ENCODE measurements around the gene PHACTR3. TPM values are rescaled to one million over a fixed set of nuclear protein-coding genes. Genes with fewer than 3 reads are reported as not detected.

The PHACTR3 gene
- total RNA-seq, 1 donor from 2014 or later, result not detected

- no peak overlapping the region for H3K27ac Mint-ChIP-seq (ENCODE audit: unreplicated experiment)
- H3K4me3 Mint-ChIP-seq (ENCODE audit: unreplicated experiment), result no peak overlapping the region
- no peak for DNase-seq (ENCODE audit: low spot score)
- H3K4me1 Mint-ChIP-seq (ENCODE audit: low read depth), result no peaks in the 10 kb centered on the region
- no peaks in the 10 kb centered on the region for H3K36me3 Mint-ChIP-seq (ENCODE audit: low read depth)
- H3K27me3 Mint-ChIP-seq (ENCODE audit: low read depth), result peaks cover 32% of the 10 kb centered on the region
- no peak for TF ChIP-seq CTCF (IDR thresholded peaks at IDR 0.05)
- H3K9me3 Mint-ChIP-seq (ENCODE audit: low read depth), result peaks cover 1% of the 10 kb centered on the region
These were observed 73.2 kb downstream of the PHACTR3 start for GRCh38 chr20:59677586-59677985.

- Mint-ChIP-seq H3K36me3 (ENCODE audit: low read depth) (no peaks in the 10 kb centered on the region), H3K4me1 (ENCODE audit: low read depth) (no peaks in the 10 kb centered on the region), H3K9me3 (ENCODE audit: low read depth) (no peaks in the 10 kb centered on the region), H3K4me3 (ENCODE audit: unreplicated experiment) (no peak overlapping the region), H3K27ac (ENCODE audit: unreplicated experiment) (no peak overlapping the region), H3K27me3 (ENCODE audit: low read depth) (peaks cover 34% of the 10 kb centered on the region)
- TF ChIP-seq CTCF (IDR thresholded peaks at IDR 0.05), result no peak
- no peak for DNase-seq (ENCODE audit: low spot score)
These were observed 73.9 kb downstream of the PHACTR3 start for GRCh38 chr20:59678288-59678687.

GRCh38 chr20:59678951-59679350, 74.6 kb downstream of the PHACTR3 start:
- Mint-ChIP-seq H3K4me3 (ENCODE audit: unreplicated experiment) (no peak overlapping the region), H3K27ac (ENCODE audit: unreplicated experiment) (no peak overlapping the region), H3K9me3 (ENCODE audit: low read depth) (no peaks in the 10 kb centered on the region), H3K36me3 (ENCODE audit: low read depth) (no peaks in the 10 kb centered on the region), H3K27me3 (ENCODE audit: low read depth) (peaks cover 32% of the 10 kb centered on the region), H3K4me1 (ENCODE audit: low read depth) (no peaks in the 10 kb centered on the region)
- no peak for DNase-seq (ENCODE audit: low spot score)
- no peak for TF ChIP-seq CTCF (IDR thresholded peaks at IDR 0.05)

- Mint-ChIP-seq H3K27me3 (ENCODE audit: low read depth) (peaks cover 30% of the 10 kb centered on the region), H3K4me3 (ENCODE audit: unreplicated experiment) (no peak overlapping the region), H3K36me3 (ENCODE audit: low read depth) (no peaks in the 10 kb centered on the region), H3K27ac (ENCODE audit: unreplicated experiment) (no peak overlapping the region), H3K9me3 (ENCODE audit: low read depth) (no peaks in the 10 kb centered on the region), H3K4me1 (ENCODE audit: low read depth) (no peaks in the 10 kb centered on the region)
- TF ChIP-seq CTCF (IDR thresholded peaks at IDR 0.05), result no peak
- DNase-seq (ENCODE audit: low spot score), result no peak
These were observed 75.9 kb downstream of the PHACTR3 start for GRCh38 chr20:59680148-59680650.

GRCh38 chr20:59680852-59681251, 76.5 kb downstream of the PHACTR3 start:
- Mint-ChIP-seq H3K9me3 (ENCODE audit: low read depth) (no peaks in the 10 kb centered on the region), H3K27ac (ENCODE audit: unreplicated experiment) (no peak overlapping the region), H3K36me3 (ENCODE audit: low read depth) (no peaks in the 10 kb centered on the region), H3K4me3 (ENCODE audit: unreplicated experiment) (no peak overlapping the region), H3K4me1 (ENCODE audit: low read depth) (no peaks in the 10 kb centered on the region), H3K27me3 (ENCODE audit: low read depth) (peaks cover 30% of the 10 kb centered on the region)
- TF ChIP-seq CTCF (IDR thresholded peaks at IDR 0.05), result no peak
- DNase-seq (ENCODE audit: low spot score), result no peak
